SK-N-MC (cell line): Measurements from ENCODE around the gene AMOTL2.

ENCODE experiments used
- EZH2 ChIP-seq: fragments of 200-600 bp; sonication (generic); IDR thresholded peaks from one replicate; pipeline ENCODE4 v1.6.1; 2017; ENCODE audit warnings: antibody characterized with exemption
- FOXP2 ChIP-seq: optimal IDR thresholded peaks from 2 replicates; pipeline ENCODE3; 2011; ENCODE audit warnings: mild to moderate bottlenecking, moderate library complexity; ENCODE audit not compliant: insufficient read depth; ENCODE audit errors: extremely low read length, control extremely low read depth
- POLR2AphosphoS5 ChIP-seq: IDR thresholded peaks from 2 replicates; pipeline ENCODE4 v1.6.1; 2012; ENCODE audit warnings: mild to moderate bottlenecking, low read depth, low read length, borderline replicate concordance

DNA sequence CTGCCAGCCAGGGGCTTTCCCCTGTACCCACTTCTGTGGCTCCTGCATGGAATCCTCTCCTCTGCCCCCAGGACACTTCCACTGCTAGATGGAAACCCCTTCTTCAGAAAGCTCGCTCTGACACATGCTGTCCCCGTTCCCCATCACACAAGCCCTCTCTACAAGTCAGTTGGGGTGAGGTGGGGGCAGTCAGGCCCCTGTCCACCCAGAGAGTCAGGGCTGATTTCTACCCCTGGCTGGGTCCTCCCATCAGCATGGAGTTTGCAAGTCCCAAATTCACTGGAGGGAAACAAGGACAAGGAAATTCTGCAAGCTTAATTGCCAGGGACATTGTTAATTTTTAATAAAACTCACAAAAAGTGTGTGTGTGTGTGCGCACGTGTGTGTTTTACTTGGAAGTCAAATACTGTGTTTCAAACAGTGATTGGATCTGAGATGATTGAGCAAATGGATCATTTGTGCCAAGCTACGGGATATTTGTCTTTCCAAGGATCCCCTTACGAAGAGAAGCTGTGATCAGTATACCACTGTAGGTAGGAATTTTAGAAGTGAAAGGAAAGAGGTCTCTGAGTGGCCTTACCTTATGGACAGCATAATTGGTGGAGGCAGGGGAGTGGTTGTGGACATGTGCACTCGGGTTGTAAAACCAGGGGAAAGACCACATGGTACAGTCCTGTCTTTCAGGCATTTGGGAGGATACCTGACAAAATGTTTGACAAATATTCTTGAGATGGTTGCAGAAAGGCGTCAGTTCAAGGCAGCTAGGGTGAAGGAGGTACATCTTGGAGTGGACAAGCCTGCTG, 1.5 kb upstream of the AMOTL2 start:
- TF ChIP-seq POLR2AphosphoS5, result no peak
- TF ChIP-seq EZH2, result no peak
- TF ChIP-seq FOXP2, result no peak
